ENCODE results near the gene ZNF646.
A peak's percentile ranks its signal among the peaks of the same experiment; 100 is the strongest.

The ZNF646 gene, protein sequence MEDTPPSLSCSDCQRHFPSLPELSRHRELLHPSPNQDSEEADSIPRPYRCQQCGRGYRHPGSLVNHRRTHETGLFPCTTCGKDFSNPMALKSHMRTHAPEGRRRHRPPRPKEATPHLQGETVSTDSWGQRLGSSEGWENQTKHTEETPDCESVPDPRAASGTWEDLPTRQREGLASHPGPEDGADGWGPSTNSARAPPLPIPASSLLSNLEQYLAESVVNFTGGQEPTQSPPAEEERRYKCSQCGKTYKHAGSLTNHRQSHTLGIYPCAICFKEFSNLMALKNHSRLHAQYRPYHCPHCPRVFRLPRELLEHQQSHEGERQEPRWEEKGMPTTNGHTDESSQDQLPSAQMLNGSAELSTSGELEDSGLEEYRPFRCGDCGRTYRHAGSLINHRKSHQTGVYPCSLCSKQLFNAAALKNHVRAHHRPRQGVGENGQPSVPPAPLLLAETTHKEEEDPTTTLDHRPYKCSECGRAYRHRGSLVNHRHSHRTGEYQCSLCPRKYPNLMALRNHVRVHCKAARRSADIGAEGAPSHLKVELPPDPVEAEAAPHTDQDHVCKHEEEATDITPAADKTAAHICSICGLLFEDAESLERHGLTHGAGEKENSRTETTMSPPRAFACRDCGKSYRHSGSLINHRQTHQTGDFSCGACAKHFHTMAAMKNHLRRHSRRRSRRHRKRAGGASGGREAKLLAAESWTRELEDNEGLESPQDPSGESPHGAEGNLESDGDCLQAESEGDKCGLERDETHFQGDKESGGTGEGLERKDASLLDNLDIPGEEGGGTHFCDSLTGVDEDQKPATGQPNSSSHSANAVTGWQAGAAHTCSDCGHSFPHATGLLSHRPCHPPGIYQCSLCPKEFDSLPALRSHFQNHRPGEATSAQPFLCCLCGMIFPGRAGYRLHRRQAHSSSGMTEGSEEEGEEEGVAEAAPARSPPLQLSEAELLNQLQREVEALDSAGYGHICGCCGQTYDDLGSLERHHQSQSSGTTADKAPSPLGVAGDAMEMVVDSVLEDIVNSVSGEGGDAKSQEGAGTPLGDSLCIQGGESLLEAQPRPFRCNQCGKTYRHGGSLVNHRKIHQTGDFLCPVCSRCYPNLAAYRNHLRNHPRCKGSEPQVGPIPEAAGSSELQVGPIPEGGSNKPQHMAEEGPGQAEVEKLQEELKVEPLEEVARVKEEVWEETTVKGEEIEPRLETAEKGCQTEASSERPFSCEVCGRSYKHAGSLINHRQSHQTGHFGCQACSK (N-terminal part only)

GRCh38 chr16:31073970-31074813 lies at the start of gene ZNF646, which contains the start of gene ZNF668:
Gene ZNF646, plus strand, starts transcription at chr16:31074422. Its CDS starts 1,903 bp downstream, at chr16:31076325.
Gene ZNF668, minus strand, starts transcription at chr16:31074240. Its CDS starts 9,781 bp downstream, at chr16:31064459.
- Histone ChIP-seq H3K27me3 (no peaks in the 10 kb centered on the region), H3K4me3 (ENCODE audit: low read depth in 1 of 2, low read length in 1 of 2) (peak within 1 kb of the TSS; percentile 98), H3K27ac (peak within 1 kb of the TSS; percentile 95), H3K4me1 (ENCODE audit: control insufficient read depth in 1 of 2, insufficient read depth in 1 of 2, low read depth in 1 of 2, low read length in 1 of 2) (peaks cover 32 to 36% of the 10 kb centered on the region in 2 experiments), H3K9me3 (no peaks in the 10 kb centered on the region), H3K36me3 (peaks cover 32% of the 10 kb centered on the region)
- peak; percentile 28 for TF ChIP-seq CTCF (IDR thresholded peaks at IDR 0.05)

GRCh38 chr16:31025339-31025738 lies 48.9 kb upstream of the ZNF646 start:
- Histone ChIP-seq H3K27ac (peak overlapping the region; percentile 26), H3K4me1 (ENCODE audit: control insufficient read depth in 1 of 2, insufficient read depth in 1 of 2, low read depth in 1 of 2, low read length in 1 of 2) (peaks cover 0 to 11% of the 10 kb centered on the region in 2 experiments), H3K27me3 (no peaks in the 10 kb centered on the region), H3K36me3 (no peaks in the 10 kb centered on the region), H3K4me3 (ENCODE audit: low read depth in 1 of 2, low read length in 1 of 2) (no peak overlapping the region), H3K9me3 (no peaks in the 10 kb centered on the region)
- no peak for TF ChIP-seq CTCF (IDR thresholded peaks at IDR 0.05)

DNA sequence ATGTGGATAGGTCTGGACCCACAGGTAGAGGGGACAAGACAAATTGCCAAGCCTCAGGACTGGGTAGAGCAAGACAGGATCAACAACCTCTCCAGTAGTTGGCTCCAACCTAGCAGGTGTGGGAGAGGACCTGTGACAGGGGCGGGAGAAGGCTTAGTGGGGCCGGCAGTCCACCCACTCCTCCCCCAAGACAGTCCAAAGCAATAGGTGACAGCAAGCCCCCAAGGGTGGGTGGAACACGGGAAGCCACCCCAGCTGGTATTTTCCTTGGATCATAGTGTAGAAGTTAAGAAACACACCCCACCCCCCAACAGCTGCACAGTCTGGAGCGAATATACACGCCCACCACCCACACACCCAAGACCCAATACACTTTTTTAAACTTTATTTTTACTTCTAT lies 45.0 kb upstream of the ZNF646 start:
- no peaks in the 10 kb centered on the region for H3K27me3 ChIP-seq
- H3K36me3 ChIP-seq = no peaks in the 10 kb centered on the region
- H3K4me1 ChIP-seq (ENCODE audit: control insufficient read depth in 1 of 2, insufficient read depth in 1 of 2, low read depth in 1 of 2, low read length in 1 of 2) = peaks cover 9 to 20% of the 10 kb centered on the region in 2 experiments
- H3K4me3 ChIP-seq (ENCODE audit: low read depth in 1 of 2, low read length in 1 of 2) = no peak overlapping the region
- no peak for TF ChIP-seq CTCF (IDR thresholded peaks at IDR 0.05)
- no peak overlapping the region for H3K27ac ChIP-seq
- no peaks in the 10 kb centered on the region for H3K9me3 ChIP-seq

- Histone ChIP-seq H3K9me3 (no peaks in the 10 kb centered on the region), H3K27ac (peak overlapping the region; percentile 92), H3K27me3 (no peaks in the 10 kb centered on the region), H3K4me3 (ENCODE audit: low read depth in 1 of 2, low read length in 1 of 2) (no peak overlapping the region), H3K4me1 (ENCODE audit: control insufficient read depth in 1 of 2, insufficient read depth in 1 of 2, low read depth in 1 of 2, low read length in 1 of 2) (peaks cover 16 to 26% of the 10 kb centered on the region in 2 experiments), H3K36me3 (peaks cover 7% of the 10 kb centered on the region)
- no peak for TF ChIP-seq CTCF (IDR thresholded peaks at IDR 0.05)
Measured at GRCh38 chr16:31031276-31031675, 42.9 kb upstream of the ZNF646 start.

All from neutrophil (primary cell).